DOHH2 (cell line): Measurements from ENCODE around the gene PRKAR1B.

Experiments
- CTCF ChIP-seq: fragments of 200-600 bp; sonication (generic); IDR thresholded peaks from one replicate; pipeline ENCODE4 v1.5.1; 2014; ENCODE audit warnings: antibody characterized with exemption, mild to moderate bottlenecking, low read depth, low read length; ENCODE audit not compliant: poor library complexity, severe bottlenecking
- EZH2phosphoT487 ChIP-seq: fragments of 200-600 bp; sonication (generic); IDR thresholded peaks from 2 replicates; pipeline ENCODE4 v1.6.1; 2017; ENCODE audit warnings: borderline replicate concordance, mild to moderate bottlenecking, antibody characterized with exemption, low read length, moderate library complexity, mixed read lengths

GRCh38 chr7:569071-569855, 157.8 kb downstream of the PRKAR1B start:
- TF ChIP-seq CTCF (no peak), EZH2phosphoT487 (no peak)
